ENCODE measurements around the gene AGAP5. TPM values are rescaled to one million over a fixed set of nuclear protein-coding genes. Genes with fewer than 3 reads are reported as not detected.
A peak's percentile ranks its signal among the peaks of the same experiment; 100 is the strongest.
"Not testable (repeated sequence)": the region's sequence is repeated elsewhere in the genome, so short reads cannot be mapped to it uniquely, and the experiment has no call there.

Gene AGAP5
- 0.58 and 4.7 TPM in 2 replicates for total RNA-seq

DNA sequence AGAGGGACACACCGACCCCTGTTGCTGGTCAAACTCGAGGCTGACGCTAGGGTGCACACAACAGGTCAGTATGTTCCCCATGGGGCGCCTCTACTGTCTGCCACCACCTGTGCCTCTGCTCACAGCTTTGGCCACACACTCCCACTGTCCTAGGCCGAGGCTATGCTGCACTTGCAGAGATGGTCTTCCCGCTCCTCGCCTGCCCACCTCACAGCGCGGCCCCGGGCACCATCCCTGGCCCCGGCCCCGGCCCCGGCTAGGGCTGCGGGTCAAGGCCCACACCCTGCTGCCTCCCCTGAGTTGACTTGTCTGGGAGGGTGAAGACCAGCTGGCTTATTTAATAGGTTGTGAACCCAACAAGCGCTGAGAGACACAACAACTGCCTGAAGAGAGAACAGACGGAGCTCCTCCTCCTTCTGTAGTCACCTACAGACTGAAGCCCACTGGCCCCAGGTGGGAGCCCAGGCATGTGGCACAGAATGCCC, at the start of gene AGAP5:
TSS of gene AGAP5 (minus strand) at position 435 of the 485 bp plus-strand sequence. CDS start at position 81, 354 bp downstream.
- DNase-seq (ENCODE audit: extremely low read depth, low read depth, low spot score), result not testable (repeated sequence)

DNA sequence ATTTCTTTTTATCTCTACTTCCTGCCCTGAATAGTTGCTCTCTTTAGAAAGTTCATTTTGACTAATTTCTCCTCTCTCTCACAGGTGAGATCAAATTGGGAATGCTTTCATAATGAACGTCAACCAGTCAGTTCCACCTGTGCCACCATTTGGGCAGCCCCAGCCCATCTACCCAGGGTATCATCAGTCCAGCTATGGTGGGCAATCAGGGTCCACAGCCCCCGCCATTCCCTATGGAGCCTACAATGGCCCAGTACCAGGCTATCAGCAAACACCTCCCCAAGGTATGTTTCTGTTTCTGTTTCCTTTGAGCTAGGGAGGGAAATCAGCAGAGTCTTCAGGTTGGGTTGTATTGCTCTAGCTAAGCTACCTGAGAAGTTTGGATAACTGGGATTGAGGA, 48.8 kb upstream of the AGAP5 start:
- no peak for DNase-seq (ENCODE audit: extremely low read depth, low read depth, low spot score)

DNA sequence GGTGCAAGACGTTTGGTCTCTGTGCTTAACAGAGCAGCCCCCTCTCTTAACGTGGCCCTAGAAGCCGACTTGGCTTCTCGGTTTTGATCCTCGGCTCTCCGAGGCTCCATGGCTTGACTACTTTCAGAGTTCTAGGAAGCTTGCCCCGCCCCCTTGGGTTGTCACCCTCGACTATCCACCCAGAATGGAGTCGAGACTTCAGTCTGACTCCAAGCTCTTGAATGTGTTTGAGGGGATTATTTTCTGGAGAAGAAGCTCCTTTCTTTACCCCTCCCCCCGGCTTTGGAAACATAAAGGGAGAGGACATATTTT, 46.7 kb upstream of the AGAP5 start:
- DNase-seq (ENCODE audit: extremely low read depth, low read depth, low spot score), result no peak

DNA sequence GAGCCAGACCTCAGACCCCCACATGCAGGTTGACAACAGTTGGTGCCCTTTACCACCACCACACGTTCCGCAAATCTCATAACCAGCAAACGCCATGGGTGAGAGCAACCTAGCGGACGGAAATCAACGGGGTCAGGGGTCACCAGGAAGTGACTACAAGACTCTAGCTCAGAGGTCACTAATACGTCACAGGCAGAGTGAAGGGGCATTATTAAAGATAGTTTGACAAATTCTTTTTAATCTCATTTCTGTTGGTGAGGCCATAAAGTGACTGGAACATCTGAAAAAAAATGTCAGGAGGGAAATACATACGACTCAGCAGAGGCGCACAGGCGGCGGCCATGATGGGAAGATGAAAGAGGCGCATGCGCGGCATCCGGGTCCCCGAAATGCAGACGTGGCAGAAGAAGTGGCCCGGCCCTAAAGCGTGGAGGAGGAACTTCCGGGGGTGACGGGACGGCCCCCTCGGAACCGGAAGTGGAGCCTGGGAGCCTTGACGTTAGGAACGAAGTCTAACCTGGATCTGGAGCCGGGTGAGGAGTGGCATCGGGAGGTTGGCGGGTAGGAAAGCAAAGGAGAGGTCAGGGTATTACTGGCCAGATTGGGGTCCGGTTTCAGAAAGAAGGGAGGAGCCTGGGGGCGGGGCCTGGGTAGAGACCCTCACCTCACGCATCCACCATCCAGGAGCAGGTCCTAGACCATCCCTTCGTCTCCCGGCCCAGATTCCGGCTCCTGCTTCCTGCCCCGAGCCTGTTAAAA, 46.2 kb upstream of the AGAP5 start, which contains the start of gene SEC24C:
TSS of gene SEC24C (plus strand) at position 468 of the 759 bp plus-strand sequence. CDS start 2,461 bp downstream, outside the sequence.
- peak; percentile 83 for DNase-seq (ENCODE audit: extremely low read depth, low read depth, low spot score)

DNA sequence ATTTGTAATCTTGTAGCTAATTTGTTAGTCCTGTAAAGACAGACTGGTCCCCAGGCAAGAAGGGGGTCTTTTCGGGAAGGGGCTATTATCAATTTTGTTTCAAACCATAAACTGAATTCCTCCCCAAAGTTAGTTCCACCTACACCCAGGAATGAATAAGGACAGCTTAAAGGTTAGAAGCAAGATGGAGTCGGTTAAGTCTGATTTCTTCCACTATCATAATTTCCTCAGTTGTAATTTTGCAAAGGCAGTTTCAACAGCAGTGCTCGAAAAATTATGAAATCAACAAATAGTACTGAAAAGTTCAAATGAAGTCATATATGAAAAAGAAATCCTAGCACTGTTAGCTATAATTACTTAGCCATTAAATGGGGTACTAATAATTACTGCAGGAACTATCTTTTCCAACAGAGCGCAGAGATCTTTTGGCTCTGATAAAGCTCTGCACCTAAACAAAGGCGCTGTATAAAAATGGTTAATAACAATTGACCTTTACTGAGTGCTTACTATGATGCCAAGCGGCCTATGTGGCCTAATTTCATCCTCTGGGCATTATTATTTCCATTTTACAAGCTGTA, 45.5 kb upstream of the AGAP5 start:
- DNase-seq (ENCODE audit: extremely low read depth, low read depth, low spot score), result no peak

DNA sequence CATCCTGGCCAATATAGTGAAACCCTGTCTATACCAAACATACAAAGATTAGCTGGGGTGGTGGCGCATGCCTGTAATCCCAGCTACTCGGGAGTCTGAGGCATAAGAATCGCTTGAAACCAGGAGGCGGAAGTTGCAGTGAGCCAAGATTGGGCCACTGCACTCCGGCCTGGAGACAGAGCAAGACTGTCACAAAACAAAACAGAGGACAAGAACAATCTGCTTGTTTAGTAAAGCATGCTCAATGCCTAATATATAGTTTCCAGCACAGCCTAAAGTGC, 44.5 kb upstream of the AGAP5 start:
- no peak for DNase-seq (ENCODE audit: extremely low read depth, low read depth, low spot score)

DNA sequence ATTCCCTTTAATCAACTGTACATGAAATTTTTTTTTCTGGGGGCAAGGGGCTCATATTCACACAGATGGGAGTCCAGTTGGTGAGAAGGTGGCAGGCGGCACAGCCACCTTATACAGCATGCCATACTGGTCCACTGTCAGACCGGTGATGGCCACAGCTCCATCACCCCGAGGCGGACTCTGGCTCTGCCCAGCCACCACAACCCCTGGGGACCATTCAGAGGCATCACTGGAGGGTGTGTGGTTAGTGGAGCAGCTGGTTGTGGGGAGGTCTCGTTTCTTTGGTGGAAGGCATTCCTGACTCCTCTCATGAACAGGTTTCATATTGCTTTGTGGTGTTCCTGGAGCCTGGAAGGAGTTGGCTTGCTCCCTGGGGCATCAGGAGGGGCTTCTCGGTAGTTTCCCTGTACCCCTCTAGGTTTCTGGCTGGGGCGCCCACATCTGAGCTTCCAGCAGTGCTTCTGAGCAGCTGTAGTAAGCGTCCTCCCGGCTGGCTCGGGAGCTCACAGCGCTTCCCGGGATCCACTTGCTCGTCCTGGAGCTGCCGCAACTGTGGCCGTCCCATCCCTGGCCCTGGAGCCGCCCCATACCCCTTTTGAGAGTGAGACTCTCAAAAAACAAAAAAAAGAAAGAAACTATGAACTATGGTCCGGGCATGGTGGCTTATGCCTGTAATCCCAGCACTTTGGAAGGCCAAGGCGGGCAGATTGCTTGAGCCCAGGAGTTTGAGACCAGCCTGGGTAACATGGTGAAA, 42.8 kb upstream of the AGAP5 start:
- DNase-seq (ENCODE audit: extremely low read depth, low read depth, low spot score), result not testable (repeated sequence)

DNA sequence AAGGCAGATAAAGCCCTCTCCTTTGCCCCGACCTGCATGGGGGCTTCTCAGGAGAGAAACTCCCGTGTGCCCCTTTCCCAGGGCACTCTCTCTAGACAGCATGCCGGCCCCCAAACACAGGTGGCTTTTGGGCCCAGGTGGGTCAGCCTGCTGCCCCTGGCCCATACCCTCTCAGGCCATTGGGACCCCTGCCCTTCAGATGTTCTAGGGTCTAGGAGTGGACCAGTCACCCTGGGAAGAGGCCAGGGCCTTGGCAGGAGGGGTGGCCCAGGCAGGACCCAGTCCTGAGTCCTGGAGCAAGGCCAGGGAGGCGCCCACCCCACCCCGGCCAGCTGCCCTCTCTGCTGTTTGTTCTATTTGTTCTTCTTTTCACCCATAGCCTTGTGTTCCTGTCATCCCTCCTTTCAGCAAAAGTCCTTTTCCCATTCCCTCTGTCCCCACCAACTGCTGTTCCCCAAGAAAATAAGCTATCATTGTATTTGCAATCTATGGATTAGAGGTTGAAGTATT, 36.9 kb upstream of the AGAP5 start:
- no peak for DNase-seq (ENCODE audit: extremely low read depth, low read depth, low spot score)

DNA sequence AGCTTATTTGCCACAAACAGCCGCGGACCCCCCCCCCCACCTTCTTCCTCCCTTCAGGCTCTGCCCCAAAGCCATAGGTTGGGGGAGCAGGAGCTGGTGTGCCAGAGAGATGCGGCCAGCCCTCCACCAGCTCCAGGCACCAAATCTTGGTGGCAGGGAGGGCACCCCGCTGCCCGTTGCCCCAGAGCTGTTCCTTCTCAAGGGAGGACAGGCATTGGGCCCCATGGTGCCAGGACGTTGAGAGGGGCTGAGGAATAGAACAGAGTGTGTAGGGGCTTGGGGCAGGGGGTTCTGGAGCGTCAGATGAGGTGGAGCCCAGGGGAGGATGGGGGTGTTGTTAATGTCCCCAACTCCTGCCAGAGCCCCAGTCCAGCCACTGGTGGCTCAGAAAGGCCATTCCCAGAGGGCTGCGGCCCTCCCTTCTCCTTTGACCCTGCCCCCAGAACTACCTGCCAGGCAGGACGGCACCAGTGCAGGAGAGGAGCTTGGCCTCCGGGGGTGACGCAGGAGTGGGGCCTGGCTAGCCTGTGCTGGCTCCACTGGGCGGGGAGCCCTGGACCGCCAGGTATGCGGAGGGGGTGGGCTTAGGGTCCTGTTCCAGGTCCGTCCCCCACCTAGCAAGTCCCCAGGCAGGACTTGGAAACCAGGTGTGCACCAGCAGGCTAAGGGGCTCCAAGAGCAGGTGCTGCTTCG, 36.3 kb upstream of the AGAP5 start:
- no peak for DNase-seq (ENCODE audit: extremely low read depth, low read depth, low spot score)

DNA sequence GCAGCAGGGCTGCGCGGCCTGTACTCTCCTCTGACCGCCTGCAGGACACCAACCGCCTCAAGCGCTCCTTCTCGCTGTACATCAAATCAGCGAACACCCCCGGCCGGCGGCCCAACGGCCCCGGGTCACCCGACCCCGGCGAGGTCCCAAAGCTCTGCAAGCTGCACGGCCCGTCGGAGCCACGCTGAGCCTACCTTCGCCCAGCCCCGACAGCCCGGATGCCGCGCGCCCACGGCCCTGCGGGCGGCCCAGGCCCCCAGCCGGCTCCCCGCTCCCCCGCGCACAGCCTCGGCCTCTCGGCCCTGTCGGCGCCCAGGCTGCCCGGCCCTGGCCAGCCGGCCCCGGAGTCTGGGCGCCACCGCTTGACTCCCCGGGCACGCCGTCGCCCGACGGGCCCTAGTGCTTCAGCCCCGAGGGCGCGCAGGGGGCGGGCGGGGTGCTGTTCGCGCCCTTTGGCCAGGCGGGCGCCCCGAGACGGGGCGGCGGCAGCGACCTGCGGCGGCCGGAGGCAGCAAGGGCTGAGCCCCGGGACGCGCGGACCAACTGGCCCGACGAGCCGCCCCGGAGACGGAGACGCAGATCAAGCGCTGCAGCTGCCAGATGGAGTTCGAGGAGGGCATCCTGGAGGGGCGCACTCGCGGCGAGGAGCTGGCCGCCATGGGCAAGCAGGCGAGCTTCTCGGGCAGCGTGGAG, 35.2 kb upstream of the AGAP5 start:
- no peak for DNase-seq (ENCODE audit: extremely low read depth, low read depth, low spot score)

DNA sequence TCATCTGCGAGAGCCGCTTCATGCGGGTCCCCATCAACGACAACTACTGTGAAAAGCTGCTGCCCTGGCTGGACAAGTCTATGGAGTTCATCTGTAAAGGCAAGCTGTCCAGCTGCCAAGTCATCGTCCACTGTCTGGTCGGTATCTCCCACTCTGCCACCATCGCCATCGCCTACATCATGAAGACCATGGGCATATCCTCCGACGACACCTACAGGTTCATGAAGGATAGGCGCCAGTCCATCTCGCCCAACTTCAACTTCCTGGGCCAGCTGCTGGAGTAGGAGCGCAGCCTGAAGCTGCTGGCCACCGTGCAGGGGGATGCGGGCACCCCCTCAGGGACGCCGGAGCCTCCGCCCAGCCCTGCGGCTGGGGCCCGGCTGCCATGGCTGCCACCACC, 34.5 kb upstream of the AGAP5 start:
- DNase-seq (ENCODE audit: extremely low read depth, low read depth, low spot score), result no peak

DNA sequence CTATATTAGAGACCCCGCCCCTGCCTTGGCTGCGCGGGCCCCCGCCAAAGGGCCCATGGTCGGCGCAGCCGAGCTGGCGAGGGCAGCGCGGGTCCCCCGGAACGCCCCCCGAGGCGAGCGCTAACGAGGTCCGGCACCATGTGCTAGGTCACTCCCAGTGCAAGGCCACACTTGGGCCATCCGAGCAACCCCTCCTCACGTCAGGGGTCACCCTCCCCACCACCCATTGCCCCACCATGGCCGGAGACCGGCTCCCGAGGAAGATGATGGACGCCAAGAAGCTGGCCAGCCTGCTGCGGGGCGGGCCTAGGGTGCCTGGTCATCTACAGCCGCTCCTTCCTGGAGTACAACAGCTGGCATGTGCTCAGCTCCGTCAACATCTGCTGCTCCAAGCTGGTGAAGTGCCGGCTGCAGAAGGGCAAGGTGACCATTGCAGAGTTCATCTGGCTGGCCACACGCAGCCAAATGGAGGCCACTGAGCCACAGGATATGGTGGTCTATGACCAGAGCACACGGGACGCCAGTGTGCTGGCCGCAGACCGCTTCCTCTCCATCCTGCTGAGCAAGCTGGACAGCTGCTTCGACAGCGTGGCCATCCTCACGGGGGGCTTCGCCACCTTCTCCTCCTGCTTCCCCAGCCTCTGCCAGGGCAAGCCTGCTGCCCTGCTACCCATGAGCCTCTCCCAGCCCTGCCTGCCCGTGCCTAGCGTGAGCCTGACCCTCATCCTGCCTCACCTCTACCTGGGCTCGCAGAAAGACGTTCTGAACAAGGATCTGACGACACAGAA, 33.9 kb upstream of the AGAP5 start:
- no peak for DNase-seq (ENCODE audit: extremely low read depth, low read depth, low spot score)

DNA sequence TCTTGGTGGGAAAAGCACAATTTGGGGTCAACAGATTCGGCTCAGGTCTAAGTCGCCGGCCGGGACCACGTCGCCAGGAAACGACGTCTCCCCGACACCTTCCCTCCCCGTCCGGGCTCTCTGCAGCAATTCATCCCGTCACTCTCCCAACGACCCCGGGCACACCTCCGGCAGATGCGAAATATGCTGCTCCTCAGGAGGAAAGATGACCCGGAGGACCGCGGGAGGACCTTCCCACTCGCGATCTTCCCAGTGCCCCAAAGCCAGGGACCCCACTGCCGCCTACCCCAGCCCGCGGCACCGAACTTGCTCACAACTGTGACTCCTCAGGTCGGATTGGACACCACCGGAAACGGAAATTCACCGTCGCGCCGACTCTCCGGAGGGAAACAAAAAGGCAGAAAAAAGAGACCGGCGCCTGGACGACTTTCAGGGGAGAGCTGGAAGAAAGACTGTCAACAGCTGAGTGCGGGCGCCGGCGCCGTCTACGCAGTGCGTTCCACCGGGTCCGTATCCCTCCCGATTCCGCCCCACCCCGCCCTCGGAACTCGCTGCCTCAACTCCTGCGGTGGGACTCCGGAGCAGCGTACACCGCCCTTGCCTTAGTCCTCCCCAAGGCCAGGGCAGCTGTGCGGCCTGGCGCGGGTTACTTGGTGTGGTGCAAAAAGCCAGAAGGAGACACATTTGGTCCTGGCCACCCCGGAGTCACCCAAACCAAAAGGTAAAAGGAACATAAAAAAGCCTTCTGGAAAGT, 32.4 kb upstream of the AGAP5 start:
- DNase-seq (ENCODE audit: extremely low read depth, low read depth, low spot score), result no peak

DNA sequence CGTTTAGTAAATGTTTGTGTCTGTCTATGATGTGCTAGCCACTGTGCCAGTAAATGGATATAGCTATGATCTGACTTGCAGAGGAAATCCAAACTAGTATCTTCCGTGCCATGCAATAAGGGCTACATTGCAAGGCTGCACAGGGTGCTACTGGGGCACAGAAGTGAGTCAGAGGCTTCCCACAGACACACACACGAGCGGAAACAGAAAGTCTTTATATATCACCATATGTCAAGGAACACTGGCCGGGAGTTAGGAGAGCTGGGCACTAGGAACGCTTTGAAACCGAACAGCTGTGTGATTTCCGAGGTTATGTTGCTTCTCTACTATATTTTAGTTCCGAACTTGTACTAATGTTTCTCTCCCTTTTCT, 31.9 kb upstream of the AGAP5 start:
- DNase-seq (ENCODE audit: extremely low read depth, low read depth, low spot score), result not testable (repeated sequence)

DNA sequence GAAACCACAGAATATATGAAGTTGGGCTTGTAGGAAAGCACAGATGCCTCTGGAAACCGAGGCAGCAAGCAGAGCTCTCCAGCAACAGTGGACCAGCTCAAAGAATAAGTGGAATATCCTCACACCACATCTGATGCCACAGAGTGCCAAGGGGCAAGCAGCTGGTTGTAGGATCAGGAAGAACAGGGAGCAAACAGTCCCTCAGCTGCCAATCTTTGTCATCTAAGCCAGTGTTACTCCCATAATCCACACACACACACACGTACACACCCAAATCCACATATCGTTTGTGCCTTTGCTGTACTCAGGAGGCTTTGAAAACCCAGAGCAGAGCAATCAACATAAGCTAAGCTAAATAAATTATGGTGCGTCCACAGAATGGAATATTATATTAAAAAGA, 25.6 kb upstream of the AGAP5 start:
- DNase-seq (ENCODE audit: extremely low read depth, low read depth, low spot score), result no peak

DNA sequence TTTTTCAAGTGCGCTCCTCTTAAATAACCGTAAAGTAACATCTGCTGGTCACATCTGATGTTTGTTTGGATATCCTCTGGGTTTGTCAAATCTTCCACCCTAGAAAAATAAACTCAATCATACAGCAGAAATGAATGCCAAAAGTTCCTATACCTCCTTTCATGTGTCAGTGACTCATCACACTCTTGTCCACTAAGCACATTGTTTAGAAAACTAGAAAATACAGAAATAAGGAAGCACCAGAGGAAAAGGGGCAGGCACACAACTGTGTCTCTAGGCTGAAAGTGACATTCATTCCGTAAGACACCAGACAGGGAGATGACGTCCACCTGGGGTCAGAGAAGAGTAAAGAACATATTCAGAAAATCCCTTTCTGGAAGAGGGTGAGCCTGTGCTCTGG, 22.7 kb upstream of the AGAP5 start:
- DNase-seq (ENCODE audit: extremely low read depth, low read depth, low spot score), result not testable (repeated sequence)

DNA sequence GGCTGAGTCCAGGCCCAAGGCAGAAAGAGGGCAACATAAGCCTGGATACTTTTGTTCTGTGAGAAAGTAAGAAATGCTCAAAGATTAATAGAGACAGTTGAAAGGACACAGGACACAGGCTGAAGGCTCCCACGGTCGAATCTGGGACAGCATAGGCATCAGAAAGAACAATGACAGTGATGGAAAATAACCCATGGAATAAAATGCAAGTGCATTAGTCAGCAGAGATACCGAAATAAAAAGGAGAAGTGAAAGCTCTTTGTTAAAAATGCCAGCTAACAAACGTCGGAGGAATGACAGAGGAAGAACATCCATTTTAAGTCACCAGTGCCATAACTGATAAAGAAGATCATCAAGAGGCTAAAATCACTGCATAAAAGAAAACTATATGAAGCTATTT, 19.6 kb upstream of the AGAP5 start:
- no peak for DNase-seq (ENCODE audit: extremely low read depth, low read depth, low spot score)

DNA sequence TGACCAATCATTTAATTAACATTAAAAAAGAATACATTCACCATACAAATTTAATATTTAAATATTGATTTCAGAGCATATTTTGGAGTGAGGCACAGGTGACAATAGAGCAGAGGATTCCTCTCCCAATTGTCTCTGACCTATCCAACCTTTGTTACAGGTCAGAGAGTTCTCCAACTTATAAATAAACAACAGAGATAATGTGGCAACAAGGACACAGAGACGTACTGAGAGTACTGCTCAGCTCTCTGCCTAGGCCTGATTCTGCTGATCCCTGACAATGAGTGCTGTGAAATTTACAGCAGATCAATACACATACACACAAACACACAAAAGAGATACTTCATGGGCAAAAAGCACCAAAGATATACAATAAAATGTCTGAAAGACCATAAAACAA, 18.3 kb upstream of the AGAP5 start:
- DNase-seq (ENCODE audit: extremely low read depth, low read depth, low spot score), result no peak

Data from glomerular endothelial cell (primary cell).